NCI-H774 (cell line): Measurements from ENCODE around the gene COL5A1.

ENCODE experiments used
- DNase-seq: peaks from one replicate; lab custom pipeline; 2025; lab: John Stamatoyannopoulos, UW

The COL5A1 gene

DNA sequence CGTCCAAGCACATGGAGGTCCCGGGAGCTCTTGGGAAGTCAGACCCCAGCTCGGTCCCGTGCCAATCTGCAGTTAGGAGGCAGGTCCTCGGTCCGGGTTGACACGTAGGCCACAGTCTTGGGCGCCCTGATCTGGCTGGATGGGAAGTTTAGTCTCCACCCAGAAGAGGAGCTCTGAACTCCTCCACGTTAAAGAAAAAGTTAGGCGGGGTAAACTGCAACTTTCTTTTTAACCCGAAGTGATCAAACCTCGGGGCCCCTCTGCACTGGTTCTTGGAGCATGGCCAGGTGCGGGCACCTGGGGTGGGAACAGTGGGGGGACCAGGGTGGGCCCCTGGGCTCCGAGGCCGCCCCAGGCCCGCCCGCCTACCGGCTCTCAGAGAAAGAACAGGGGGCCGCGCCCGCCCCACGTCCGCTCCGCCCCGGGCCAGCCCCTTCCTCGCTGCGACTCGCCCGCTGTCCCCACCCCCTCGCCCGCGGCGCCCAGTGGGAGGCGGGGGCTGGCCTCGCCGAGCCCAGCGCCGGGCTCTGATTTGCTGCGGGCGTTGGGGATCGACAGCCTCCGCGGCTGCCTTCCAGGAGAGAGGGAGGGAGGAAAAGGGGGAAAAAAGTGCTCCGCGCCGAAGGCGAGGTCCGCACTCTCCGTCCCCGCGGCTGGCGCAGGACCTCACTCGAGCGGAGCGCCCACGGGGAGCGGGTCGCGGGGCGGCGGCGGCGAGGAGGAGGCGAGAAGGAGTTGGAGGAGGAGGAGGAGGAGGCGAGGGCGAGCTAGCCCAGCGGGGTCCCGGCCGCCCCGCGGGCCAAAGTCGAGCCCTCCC lies at the start of gene COL5A1:
COL5A1 (plus strand) TSS at position 631 of the 817 bp plus-strand sequence. CDS start 385 bp downstream, outside the sequence.
- no peak for DNase-seq

DNA sequence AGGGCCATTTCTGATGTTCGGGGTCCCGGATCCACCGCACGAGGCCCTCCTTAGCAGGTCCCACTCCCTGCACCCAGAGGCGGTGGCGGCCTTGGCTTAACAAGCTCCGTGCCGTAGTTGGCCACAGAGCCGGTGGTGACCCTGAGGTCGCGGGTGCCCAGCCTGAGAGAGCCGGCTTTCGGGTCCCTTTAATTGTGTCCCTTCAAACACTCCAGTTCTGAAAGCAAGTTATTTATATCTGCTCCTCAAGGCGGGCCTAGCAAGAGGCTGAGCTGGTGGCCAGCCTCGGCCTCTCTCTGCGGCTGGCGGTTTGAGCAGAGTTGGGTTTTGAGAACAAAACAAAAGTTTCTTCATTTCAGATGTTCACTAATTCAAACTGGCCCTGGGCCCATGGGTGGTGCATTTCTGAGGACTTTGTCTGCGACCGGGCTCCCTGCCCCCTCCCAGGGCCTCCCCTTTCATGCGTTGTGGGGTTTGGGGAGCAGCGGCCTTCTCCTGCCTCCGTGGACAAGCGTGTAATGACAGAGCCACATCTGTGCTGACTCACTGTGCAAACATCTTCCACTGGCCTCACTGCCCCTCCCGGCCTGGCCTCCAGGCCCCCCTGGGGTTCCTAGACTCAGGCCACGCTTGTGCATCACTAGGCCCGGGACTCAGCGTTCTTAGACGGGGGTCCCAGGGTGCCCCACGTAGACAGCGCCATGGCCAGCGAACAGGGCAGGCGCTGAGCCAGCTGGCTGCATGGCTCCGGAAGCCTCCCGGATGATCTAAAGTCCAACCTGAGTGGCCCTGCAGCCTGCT lies 49.4 kb upstream of the COL5A1 start:
- no peak for DNase-seq

DNA sequence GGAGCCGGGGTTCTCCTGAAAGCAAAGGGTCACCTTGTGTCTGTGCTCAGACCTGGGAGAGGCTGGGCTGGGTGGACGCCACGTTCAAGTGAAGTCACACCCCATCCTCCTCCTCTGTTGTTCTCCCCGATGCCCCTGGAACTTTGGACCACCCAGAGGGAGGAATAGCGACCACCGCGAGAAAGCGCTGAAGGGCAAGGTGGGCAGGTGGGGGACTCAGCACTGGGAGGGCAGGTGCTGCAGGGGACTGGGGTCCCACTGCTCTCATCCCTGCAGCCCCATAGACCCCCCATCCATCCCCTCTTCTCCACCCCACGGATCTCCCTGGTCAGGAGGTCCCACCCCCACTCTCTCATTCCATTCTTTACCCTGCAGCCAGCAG lies 48.8 kb upstream of the COL5A1 start:
- no peak for DNase-seq

DNA sequence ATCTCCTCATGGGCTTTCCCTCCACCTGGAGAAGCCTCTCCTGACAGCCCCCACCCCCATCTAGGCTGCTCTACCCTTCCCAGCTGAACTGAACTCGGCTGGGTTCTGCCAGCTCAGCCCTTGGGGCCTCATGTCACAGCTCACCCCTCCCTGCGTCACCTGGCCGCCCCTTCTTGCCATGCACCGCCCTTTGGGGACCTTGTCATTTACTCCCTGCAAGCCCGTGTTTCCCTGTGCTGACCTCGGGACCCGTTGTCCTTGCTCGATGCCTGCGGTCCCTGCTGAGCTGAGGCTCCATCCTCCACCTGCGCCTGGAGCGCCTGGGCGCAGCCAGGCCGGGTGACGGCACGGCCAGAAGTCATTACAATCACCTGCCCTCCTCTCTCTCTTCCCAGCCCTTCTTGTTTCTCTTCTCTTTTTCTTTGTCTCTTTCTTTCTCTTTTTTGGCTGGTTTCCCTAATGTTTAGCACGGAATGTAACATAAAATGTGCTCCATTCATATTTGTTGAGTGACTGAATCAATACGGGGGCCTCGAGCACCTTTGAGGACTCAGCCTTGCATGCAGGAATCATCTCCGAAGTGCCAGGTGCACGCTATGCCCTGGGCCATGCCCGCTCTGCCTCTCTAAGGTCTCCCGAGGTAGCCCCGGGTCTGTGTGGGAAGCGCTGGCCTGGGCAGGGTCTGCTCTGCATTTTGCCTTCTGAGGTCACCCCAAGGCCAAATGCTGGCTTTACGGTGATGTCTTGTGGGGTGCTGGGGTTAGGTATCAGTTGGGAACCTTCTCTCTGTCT lies 48.1 kb upstream of the COL5A1 start:
- no peak for DNase-seq

DNA sequence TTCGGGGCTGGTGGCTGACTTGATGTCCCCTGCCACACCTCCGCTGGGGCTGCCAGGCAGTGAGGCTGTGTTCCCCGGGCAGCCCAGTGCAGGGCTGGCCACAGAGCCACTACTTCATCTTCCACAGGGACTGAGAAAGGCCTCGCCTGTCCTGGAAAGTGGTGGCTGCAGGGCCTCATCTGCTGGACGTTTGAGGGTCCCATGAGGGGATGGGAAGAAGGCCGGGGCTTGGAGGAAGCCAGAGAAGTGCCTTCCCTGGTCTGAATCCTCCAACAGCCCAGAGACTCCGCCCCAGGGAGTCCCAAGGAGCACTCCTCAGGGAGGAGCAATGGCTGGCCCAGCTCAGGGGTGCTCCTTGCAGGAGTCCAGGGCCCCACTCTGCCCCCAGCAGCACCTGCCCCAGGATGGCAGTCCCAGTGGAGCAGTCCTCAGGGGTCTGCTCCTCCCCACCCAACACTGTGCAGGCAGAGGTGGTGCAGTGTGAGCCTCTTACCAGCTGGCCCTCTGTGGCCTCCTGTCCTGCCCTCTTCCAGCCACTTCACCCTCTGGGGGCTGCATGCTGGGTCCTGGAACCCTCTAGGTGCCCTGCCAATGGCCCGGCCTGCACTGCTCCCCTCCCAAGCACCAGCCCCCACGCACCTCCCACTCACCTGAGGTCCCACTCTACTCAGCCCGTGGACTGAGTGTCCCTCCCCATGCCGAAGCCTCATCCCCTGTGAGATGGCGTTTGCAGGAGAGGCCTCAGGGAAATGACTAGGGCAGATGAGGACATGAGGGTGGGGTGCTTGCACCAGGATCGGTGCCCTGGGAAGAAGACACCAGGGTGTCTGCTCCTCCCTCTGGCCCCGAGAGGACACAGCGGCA lies 47.3 kb upstream of the COL5A1 start:
- DNase-seq, result no peak

DNA sequence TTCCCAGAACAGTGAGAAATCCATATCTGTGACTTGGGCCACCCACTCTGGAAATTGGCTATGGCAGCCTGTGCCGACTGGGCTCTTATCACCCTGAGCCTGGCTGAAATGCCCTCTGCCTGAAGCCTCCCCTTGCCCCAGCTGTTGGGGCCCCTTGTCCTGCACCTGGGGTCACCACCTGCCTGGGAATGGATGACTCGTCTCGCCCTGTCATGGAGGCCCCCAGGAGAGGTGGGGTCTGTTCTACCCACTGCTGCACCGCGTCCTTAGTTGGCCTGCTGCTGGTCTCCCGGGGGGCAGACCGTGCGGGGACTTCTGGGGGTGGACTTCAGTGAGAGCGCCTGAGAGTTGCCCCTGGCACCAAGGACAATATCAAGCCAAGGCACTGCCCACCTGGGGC lies 46.6 kb upstream of the COL5A1 start:
- DNase-seq, result no peak

DNA sequence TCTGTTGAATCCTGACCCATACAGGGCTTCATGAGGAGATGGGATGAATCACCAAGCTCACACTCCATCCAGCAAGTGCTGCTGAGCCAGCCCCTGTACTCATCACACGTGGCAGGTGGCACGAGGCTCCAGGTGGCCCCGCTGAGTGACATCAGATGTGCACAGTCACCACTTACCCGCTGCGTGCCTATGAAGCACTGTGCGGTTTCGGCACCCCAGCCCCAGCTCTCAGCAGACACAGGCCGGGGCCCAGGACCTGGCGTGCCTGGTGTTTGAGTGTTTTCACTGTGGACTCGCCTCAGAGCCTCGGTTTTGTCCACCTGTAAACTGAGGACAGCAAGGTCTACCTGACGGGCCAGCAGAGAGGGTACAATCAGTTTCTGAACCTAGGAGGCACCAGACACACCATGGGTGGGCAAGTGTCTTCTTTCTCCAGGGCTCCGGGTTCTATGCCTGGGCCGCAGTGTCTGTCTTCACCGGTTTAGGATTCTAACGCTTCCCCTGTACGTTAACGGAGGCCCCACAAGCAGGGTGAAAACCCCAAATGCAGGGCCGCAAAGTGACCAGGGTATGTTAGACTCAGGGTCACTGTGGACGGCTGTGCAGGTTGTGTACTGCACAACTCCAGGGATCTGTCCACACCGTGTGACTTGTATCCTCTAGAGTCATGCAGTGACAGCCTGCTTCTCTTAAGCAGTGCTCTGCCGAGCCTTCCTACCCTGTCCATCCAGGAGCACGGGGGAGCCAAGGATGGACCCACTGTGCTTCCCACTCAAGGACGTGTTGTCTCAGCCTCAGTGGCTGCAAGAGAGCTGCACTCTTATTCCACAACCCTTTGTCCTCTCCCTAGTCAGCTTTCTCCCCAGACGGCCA lies 44.3 kb upstream of the COL5A1 start:
- DNase-seq, result no peak

DNA sequence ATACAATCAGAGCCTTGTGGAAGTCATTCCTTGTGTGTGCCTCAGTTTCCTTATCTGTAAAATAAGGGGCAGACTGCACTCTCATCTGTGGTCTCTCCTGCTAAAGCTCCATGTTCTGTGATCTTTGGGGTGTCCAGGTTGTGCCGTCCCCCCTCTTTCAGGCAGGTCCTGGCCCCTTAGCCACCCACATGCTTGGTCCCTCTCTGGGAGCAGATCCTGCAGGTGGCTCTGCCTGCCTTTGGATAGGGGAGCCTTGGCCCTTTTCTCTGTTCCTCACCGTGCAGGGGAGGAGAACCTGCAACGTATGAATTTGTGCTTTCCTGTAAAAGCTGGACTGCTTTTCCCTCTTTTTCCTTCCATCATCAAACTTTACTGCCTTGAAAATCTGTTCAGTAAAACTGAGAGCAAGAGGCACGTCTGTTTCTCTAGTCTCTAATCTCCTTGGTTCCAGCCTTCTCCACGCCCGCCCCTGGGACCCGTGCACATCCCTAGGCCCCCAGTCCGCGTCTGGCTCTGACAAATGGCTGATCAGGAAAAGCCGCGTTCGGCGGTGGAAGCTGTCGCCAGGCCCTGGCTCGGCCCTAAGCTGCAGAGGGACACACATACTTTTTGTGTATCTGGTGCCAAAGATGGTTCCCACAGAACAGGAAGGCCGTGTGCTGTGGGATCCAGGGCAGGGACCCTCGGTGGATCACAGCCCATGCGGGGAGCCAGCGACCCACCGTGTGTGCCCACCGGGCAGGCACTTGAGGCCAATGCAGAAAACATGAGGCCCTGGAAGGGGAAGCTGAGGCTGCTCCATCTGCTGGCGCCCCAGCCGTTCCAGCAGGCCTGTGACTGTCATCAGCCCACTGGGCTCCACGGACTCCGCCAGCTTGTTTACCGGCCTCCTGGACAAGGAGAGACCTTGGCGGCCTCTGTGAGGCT lies 43.4 kb upstream of the COL5A1 start:
- DNase-seq, result no peak

DNA sequence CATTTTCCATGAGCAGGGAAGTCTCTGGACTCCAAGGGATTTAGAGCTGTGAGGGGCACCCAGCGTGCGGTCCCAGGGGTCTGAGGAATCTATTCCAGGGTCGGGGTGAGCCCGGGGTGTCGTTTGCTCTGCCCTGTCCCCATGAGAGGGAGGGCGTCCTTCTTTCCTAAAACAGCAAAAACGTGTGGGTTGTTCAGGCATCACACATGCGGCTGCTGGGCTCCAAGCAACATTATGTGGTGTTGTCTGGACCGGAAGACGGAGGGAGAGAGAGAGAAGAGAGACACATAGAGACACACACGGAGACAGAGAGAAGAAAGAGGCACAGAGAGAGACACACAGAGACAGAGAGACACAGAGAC lies 42.7 kb upstream of the COL5A1 start:
- no peak for DNase-seq

DNA sequence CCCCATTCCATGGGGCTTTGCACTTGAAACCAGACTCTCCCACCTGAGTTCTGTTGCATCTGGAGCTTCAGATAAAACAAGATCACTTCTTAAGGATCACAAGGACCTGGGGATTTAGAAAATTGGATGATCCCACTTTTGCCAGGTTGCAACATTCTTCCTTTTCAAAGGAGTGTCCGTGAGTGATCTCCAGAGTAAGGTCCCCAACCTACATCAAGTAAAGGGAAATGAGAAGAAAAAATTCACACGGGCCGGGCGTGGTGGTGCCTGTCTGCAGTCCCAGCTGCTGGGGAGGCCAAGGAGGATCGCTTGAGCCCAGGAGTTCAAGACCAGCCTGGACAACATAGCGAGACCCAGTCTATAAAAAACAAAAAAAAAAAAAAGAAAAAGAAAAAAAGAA lies 41.2 kb upstream of the COL5A1 start:
- DNase-seq, result no peak

DNA sequence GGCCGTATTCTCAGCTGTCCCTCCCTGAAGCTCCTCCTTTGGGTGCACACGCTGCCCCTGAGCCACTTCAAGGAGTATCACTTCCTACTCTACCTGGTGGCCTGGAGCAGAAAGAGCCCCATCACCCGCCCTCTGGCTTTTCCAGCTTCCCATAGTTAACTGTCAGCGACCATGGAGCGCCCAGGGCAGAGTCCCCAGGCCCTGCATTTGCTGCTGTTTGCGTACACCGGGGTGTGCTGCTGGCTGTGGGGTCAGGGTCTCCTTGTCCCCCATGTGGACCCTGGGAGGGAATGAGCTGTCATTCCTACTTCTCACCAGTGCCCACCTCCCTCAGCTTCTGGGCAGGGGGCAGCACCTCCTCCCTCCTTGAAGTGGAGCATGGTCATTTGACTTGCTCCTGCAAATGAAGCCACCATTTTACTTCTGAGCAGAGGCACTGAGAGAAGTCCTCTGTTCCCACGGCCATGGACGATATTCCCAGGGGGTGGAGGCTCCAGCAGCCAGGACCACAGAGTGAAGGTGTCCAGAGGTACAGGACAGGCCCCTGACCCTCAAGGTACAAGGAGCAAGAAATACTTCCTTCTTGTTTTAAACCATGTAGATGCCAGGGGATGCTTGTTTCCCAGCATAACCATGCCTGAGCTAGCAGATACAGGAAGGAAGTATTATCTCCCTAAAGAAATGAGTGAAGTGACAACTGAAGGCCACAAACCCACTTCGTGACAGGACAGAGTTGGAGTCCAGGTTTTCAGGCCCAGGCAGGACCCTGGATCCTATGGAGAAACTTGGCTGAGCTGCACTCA lies 40.6 kb upstream of the COL5A1 start:
- DNase-seq, result no peak

DNA sequence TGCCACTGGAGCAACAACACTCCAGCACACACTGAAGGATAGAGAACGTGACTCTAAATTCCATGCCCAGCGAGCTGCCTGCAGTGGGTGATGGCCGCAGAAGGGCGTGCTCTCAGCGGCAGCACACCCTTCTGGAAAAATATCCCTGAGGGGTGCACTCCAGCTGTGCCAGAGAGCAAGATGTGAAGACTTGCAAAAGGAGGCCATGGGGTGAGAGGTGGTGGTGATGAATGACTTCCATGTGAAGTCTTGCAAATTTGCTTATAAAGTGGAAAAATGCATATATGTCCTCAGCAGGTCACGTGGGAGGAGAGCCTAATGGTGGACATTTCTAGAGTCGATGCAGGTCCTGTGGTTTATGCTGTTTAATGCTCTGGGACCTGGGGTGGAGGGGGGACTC lies 39.8 kb upstream of the COL5A1 start:
- no peak for DNase-seq

DNA sequence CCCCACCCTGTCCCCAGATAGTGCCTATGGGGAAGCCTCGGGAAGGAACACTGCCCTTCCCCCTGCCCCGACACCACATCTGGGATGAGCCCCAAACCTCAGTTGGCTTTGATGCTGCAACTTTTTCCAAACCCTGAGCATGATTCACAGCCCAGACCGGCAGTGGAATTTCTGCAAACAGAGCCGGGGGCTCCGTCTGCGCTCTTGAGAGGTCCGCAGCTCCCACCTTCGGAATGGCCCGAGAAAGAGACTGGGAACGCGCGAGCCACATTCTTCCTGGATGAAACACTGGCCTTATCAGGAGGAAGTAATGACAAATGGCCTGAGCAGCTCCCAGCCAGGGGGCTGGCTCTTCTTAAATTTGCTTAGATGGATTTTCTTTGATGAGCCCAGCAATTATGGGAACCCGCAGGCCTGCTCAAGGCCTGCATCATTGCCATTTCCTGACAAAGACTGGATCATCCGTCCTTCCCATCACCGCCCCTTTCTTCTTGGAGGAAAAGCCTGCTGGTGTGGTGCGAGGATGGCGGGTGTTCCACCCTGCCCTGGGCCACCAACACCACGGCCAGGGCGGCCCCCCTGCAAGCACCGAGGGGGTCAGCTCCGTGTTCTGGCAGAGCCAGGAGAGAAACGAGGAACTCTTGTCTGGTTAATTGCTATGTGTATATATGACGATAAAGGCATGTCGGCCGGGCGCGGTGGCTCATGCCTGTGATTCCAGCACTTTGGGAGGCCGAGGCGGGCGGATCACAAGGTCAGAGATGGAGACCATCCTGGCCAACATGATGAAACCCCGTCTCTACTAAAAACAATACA lies 38.8 kb upstream of the COL5A1 start:
- DNase-seq, result no peak

DNA sequence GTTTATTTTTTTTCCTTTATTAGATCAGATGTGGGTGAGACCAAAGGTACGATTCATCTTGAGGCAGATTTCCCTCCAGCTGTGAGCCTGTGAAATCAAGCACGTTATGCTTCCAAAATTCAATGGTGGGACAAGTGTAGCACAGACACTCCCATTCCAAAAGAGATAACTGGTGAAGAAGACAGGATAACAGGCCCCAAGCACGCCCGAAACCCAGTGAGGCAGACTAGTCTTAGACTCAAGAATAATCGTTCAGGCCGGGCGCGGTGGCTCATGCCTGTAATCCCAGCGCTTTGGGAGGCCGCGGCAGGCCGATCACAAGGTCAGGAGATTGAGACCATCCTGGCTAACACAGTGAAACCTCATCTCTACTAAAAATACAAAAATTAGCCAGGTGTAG lies 36.8 kb upstream of the COL5A1 start:
- no peak for DNase-seq

DNA sequence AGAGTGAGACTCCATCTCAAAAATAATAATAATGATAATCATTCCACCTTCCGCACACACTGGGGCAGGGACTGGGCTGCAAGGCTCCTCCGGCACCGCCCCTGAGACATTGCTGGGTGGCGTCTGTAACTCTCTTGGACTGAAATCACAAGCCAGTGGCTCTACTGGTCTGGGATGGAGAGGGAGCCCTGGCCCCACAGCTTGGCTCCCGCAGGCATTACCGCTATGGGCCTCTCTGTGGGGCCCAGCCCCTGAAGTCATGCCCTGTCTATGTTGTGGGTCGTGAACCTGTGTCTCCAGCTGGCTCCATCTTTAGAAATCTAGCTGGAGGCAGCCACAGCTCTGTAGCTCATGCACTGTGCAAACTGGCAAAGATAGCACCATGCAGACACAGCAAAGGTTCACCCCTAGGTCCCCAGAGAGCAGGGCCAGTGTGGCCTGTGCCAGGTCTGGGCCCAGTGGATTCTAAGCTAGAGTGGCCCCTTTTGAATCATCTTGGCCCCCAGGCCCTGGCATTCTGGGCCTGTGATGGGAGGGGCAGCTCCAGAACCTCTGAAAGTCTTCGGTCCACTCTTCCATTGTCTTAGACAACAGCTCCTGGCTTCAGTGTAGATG lies 36.1 kb upstream of the COL5A1 start:
- no peak for DNase-seq

DNA sequence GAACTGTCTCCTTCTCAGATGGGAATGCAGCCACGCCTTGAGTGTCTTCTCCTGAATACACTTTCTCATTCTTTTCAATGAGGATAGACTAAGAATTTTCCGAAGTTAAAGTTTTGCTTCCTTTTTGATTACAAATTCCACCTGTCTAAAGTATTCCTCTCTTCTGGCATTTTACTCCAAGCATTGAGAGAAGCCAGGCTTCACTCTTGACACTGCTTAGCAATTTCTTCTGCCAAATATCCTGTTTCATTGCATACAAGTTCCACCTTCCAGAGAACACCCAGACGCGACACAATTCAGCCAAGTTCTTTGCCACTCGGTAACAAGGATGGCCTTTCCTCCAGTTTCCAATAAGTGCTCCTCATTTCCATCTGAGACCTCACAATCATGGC lies 35.6 kb upstream of the COL5A1 start:
- no peak for DNase-seq

DNA sequence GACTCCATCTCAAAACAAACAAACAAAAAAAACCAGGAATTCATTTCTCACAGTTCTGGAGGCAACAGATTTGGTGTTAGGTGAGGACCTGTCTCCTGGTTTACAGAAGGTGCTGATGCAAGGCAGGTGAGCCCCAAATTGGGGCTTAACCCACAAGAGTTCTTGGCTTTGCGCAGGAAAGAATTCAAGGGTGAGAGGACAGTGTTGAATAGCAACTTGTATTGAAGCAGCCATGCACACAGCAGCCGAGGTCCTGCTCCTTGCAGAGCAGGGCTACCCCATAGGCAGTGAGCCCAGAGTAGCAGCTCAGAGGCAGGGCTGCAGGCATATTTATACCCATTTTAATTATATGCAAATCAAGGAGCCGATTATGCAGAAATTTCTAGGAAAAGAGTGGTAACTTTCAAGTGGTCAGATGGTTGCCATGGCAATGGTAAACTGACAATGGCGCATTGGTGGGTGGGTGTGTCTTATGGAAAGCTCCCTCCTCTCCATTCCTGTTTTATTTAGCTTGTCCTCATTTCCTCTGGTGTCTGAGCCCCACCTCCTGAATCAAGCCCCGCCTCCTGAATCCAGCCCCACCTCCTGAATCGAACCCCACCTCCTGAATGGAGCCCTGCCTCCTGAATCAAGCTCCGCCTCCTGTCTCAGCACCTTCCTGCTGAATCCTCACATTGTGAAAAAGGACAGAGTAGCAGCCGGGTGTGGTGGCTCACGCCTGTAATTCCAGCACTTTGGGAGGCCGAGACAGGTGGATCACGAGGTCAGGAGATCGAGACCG lies 34.5 kb upstream of the COL5A1 start:
- DNase-seq, result no peak
